Rectal smooth muscle tissue (tissue), 1 donor: ENCODE results near the gene CAMK2A.

Experiments used
- H3K27ac ChIP-seq: one replicate; pipeline ENCODE4 v1.7.0; 2013; ENCODE audit warnings: low read depth, low read length, inconsistent platforms
- H3K27me3 ChIP-seq: one replicate; pipeline ENCODE4 v1.7.0; 2013; ENCODE audit warnings: low read length; ENCODE audit not compliant: control insufficient read depth, insufficient read depth
- H3K36me3 ChIP-seq: one replicate; pipeline ENCODE4 v1.7.0; 2013; ENCODE audit warnings: low read length; ENCODE audit not compliant: control insufficient read depth, insufficient read depth
- H3K4me1 ChIP-seq: one replicate; pipeline ENCODE4 v1.7.0; 2013; ENCODE audit warnings: low read length; ENCODE audit not compliant: control insufficient read depth, insufficient read depth
- H3K4me3 ChIP-seq: one replicate; pipeline ENCODE4 v1.7.0; 2013; ENCODE audit warnings: low read length
- H3K9ac ChIP-seq: one replicate; pipeline ENCODE4 v1.7.0; 2013; ENCODE audit warnings: low read length

CAMK2A gene

GRCh38 chr5:150176745-150177477 lies 112.7 kb downstream of the CAMK2A start:
- H3K27ac ChIP-seq: no peak overlapping the region
- no peaks in the 10 kb centered on the region for H3K27me3 ChIP-seq
- no peak overlapping the region for H3K9ac ChIP-seq
- no peak overlapping the region for H3K4me3 ChIP-seq
- no peaks in the 10 kb centered on the region for H3K4me1 ChIP-seq
- H3K36me3 ChIP-seq: no peaks in the 10 kb centered on the region

GRCh38 chr5:150175536-150175935 lies 114.0 kb downstream of the CAMK2A start:
- H3K27ac ChIP-seq: no peak overlapping the region

GRCh38 chr5:150175076-150175475 lies 114.5 kb downstream of the CAMK2A start:
- H3K36me3 ChIP-seq: no peaks in the 10 kb centered on the region
- no peaks in the 10 kb centered on the region for H3K27me3 ChIP-seq
- H3K4me3 ChIP-seq: no peak overlapping the region
- H3K9ac ChIP-seq: no peak overlapping the region
- H3K27ac ChIP-seq: no peak overlapping the region
- H3K4me1 ChIP-seq: no peaks in the 10 kb centered on the region

More at GRCh38 chr5:150175536-150175935, 114.0 kb downstream of the CAMK2A start:
- no peaks in the 10 kb centered on the region for H3K36me3 ChIP-seq
- H3K4me1 ChIP-seq: no peaks in the 10 kb centered on the region
- H3K4me3 ChIP-seq: no peak overlapping the region
- no peaks in the 10 kb centered on the region for H3K27me3 ChIP-seq
- H3K9ac ChIP-seq: no peak overlapping the region

GRCh38 chr5:150174285-150174684 lies 115.3 kb downstream of the CAMK2A start:
- Histone ChIP-seq H3K27me3 (no peaks in the 10 kb centered on the region), H3K4me3 (no peak overlapping the region), H3K36me3 (no peaks in the 10 kb centered on the region), H3K9ac (no peak overlapping the region), H3K4me1 (no peaks in the 10 kb centered on the region), H3K27ac (no peak overlapping the region)

GRCh38 chr5:150173161-150173560 lies 116.4 kb downstream of the CAMK2A start:
- Histone ChIP-seq H3K27ac (no peak overlapping the region), H3K27me3 (peaks cover 3% of the 10 kb centered on the region), H3K36me3 (no peaks in the 10 kb centered on the region), H3K4me1 (no peaks in the 10 kb centered on the region), H3K9ac (no peak overlapping the region), H3K4me3 (no peak overlapping the region)

GRCh38 chr5:150172556-150172955 lies 117.0 kb downstream of the CAMK2A start:
- Histone ChIP-seq H3K27ac (no peak overlapping the region), H3K4me3 (no peak overlapping the region), H3K4me1 (no peaks in the 10 kb centered on the region), H3K27me3 (peaks cover 3% of the 10 kb centered on the region), H3K36me3 (no peaks in the 10 kb centered on the region), H3K9ac (no peak overlapping the region)

- Histone ChIP-seq H3K27me3 (peaks cover 3% of the 10 kb centered on the region), H3K36me3 (no peaks in the 10 kb centered on the region), H3K4me3 (no peak overlapping the region), H3K9ac (no peak overlapping the region), H3K27ac (no peak overlapping the region), H3K4me1 (no peaks in the 10 kb centered on the region)
Measured at GRCh38 chr5:150172145-150172544, 117.4 kb downstream of the CAMK2A start.
